GM19467 (cell line): ENCODE results near the gene STAT1.
"Not testable (repeated sequence)": the region's sequence is repeated elsewhere in the genome, so short reads cannot be mapped to it uniquely, and the experiment has no call there.

ENCODE experiments used
- ATAC-seq: cut with Tn5 transposase; IDR thresholded peaks from one replicate; pipeline ENCODE4 v1.9.1; 2021; ENCODE audit warnings: mild to moderate bottlenecking, moderate library complexity; ENCODE audit not compliant: unreplicated experiment

The STAT1 gene

DNA sequence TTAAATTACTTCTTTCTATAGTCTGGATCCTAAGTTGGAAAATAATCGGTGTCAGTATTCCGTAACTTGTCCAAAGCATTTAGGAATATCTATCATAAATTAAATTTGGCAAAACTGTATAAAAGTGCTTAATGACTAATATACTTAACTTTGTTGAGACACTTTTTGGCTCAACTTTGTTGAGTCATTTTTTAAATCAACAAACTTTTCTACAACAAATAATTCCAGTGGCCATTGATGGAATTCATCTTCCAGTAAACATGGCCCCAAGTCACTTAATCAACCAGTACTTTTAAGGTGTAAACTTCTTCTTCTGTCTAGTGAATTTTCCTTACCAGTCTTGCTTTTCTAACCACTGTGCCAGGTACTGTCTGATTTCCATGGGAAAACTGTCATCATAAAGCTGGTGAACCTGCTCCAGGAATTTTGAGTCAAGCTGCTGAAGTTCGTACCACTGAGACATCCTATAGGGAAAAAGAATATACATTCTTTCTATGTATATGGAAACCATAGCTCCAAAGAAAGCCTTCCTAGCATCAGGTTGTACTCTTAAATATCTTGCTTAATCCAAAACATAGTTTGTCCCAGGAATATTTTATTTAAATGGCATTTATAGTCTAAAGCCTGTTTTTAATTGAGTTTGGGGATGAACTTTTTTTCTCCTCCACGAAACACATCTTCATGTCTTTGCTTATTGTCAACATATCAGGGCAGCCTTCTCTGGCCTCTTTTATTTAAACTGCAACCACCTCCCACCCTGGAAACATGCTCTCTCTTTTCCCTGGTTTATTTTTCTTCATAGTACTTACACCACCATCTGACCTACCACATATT is 4.2 kb downstream of the STAT1 start:
- no peak for ATAC-seq

DNA sequence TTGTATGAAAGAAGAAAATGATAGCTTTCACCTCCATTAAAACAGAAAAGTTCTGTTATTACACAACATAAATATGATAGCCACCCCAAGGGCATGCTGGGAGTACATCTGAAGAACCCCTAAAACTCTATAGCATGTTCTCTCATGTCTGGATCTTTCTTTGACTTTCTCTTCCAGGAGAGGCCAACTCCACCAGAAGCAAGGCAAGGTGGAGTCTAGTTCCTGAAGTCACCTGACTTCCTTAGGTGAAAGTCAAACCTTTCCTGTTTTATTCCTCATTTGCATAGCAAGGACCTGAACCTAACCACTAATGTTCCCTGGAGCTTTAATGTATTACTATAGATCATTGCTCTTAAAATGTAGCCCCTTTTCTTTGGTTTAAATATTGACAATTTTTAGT is 5.7 kb downstream of the STAT1 start:
- no peak for ATAC-seq

DNA sequence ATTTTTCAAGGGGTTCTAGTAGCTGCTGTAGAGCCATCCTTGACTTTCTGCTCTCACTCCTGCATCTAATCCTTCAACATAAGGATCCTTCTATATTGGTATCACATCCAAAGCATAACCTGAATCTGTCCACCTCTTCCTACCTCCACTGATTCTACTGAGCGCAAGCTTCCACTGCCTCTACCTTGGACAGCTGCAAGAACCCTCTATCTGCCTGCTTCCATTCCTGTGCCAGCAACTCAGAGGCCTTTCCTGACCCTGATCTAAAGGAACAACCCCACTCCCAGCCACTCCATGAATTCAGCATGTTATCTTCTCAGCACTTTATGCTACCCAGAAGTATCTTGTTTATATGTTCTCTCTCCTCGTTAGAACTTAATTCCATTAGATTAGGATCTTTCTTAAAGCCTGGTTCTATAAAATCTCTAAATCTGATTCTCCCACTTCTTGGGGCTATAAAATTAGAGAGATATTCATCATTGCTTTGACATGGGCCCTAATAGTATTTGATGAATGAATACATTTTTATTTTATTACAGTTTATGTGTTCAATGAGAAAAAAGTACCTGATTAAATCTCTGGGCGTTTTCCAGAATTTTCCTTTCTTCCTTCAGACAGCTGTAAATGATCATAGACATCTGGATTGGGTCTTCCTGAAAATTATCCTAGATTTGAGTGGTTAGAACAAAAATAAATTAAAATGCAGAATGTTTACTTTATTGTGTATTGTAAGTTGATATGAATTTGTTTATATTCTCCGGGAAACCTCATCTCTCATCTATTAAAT is 6.8 kb downstream of the STAT1 start:
- ATAC-seq = no peak

DNA sequence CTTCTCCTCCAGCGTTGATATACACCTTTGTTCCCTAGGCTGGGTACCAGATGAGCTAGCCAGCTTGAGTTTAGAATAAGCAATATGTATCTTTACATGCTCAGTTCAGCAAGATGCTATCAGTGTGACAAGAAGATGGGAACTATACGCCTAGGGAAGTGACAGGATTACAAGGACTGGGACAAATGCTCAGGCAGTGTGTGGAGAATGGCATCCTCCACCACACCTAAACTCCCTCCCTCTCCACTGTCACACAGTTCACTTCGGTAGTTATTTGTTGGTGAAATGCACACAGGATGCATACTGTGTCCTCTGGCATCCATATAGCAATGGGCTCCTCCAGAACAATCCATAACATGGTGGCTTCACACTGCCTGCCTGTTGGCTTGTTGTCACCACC is 7.7 kb downstream of the STAT1 start:
- ATAC-seq = no peak

DNA sequence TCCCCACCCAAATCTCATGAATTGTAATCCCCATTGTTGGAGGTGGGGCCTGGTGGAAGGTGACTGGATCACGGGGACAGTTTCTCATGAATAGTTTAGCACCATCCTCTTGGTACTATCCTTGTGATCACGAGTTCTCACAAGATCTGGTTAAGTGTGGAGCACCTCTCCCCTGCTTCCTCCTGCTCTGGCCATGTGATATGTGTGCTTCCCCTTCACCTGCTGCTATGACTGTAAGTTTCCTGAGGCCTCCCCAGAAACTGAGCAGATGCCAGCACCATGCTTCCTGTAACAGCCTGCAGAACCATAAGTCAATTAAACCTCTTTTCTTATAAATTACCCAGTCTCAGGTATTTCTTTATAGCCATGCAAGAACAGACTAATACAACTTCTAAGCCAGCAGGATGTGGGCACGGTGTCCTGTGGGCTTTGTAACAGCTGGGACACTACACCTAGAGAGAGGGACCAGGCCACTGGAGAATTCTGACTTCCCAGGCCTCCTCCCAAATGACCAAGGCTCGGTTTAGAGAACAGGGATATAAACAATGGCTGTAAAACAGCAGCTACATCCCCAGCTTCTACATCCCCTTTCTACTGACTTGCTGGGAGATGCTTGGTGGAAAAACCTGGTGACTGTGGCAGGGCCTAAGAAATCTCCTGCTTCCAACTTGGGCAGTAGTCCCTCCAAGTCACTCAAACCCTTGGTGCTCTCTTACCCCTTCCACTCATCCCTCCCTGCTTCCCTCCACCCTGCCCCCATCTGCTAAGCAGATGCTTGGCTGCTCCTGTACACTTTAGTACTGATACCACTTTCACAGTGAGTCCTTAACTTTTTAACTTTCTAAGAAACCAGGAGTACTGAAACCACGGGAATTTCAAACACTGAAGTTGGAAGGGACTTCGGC is 10.3 kb downstream of the STAT1 start:
- ATAC-seq = no peak

DNA sequence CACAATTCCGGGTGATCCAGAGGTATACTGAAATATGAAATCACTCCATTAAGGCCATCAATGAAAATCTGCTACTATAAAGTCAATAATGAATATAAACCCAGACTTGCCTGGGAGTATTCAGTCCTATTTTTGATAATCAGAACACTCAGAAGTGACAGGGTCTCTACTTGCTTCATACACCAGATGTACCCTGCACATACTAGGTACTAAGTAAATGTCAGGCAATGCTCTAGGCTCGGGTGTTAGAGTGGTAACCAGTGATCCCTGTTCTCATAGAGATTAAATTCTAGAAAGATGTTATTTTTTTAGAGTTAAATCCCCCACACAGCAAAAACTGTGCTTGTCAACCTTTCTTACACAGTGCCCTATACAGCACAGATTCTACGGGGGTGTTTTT is 12.3 kb downstream of the STAT1 start:
- no peak for ATAC-seq

DNA sequence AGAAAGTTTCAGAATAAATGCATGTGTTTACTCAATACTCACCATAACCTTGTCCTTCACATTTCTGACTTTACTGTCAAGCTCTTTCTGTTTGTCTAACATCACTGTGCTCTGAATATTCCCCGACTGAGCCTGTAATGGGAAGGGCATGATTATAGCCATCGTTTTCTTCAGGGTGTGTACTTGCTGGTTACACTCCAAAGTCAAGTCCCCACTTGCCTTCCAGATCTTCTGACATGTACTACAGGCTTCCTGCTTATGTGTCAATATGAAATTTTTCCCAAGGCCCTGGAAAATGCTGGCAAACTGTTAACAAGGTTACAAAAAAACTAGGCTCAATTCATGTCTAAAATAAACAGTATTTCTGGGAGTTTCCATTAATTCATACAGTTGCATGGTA is 12.9 kb downstream of the STAT1 start:
- no peak for ATAC-seq

DNA sequence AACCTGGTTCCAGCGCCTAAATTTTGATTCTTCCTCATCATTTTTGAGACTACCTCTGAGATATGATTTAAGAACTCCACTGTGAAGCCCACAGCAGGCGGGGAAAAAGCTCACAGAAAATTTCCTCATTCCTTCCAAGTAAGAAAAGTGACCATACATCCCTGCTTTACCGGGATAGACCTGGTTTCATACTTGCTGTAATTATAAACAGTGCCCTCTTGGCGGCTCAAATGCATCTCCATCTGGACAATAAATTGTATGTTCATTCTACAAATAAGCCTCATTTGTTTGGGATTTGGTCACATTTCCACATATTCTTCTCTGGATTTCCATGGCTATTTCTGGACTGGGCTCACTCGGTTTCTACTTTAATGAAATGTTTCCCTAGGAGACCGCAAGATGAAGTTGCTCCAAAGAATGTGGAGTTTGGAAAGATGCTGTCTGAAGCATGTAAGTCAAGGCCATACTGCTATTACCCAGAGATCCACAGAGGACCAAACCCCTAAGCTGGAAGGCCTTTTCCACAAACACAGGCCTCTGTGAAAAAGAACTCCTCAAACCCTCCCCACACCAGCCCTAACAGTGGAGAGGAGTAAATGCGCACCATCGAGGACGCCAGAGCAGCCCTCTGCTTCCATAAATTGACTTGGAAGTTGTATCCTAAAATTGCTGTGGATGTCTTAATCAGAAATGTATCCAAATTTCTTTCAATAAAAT is 13.9 kb downstream of the STAT1 start:
- no peak for ATAC-seq

DNA sequence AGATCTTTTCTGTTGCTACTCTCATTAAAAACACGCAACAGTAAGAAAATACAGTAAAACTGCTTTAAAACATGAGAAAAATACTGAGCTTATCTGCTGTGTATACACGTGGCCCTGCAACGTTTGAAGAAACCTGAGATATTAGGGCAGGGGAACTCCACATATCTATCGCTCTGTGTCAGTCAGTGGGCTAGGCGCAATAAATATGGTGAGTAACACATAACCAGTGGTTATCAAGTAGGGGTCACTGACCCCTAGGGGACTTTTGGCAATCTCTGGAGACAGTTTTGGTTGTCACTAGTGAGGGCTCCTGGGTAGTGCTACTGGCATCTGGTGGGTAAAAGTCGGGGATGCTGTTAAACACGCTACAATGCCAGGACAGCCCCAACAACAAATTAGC is 14.9 kb downstream of the STAT1 start:
- ATAC-seq = no peak

DNA sequence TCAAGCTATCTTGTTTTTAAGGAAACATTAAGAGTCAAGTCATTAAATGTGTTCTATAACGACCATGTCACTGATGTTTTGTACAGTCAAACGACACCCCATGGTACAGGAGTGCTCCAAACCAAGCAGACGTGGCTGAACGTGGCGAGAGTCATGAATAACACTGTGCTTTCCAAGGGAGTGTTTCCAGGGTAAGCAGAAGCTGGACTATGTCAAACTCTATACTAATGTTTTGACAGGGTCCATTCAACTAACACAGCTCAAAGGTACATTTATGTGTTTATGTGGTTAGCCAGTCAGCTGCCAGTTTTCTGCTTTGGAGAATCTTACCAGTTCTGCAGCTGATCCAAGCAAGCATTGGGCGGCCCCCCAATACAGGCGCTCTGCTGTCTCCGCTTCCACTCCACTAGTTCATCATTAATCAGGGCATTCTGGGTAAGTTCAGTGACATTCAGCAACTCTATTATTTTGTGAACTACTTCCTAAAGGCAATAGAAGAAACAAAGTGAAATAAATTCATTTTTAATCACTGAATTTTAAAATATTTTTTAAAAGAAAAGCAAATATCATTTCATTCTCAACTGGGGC is 16.4 kb downstream of the STAT1 start:
- no peak for ATAC-seq

DNA sequence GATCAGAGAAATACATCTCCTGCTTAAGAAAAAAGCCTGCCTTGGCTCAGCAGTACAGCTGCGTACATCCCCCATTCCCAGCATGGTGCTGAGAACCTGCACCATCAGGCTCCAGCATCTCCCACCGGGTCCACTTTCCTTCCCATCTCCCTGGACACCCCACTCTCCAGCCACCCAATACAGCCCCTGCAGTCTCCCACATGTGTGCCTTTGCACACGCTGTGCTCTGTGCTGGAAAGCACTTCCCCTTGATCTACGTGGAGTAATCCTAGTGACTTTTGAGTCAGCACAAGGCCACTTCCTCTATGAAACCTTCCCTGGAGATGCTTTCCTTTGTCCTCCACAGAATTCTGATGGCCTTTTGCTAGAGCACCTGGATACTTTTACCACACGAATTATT is 17.0 kb downstream of the STAT1 start:
- no peak for ATAC-seq

DNA sequence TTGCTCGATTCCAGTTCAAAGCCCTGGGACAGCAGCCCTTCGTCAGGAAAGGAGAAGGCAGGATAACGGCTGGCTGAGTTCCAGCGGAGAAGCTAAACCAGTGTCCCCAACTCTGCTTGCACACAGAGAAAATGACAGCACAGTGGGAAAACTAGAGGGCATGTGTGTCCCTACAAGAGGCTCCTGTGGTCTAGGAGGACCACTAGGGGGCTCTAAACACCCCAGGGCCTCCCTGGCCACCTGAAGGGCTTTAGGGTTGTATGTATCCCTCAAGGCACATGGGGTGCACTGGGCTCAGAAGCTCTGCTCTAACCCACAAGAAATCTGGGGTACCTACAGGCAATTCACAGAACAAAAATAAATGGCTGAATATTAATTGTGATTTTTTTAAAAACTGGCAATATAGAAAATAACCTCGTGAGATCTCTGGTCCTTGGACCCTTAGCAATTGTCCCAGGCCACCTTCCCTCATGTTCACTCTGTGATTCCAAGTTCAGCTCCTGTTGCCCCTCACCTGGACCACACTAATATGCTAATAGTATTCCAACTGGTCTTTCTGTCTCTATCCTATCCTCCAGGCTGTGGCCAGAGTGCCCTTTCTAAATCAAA is 17.5 kb downstream of the STAT1 start:
- no peak for ATAC-seq

DNA sequence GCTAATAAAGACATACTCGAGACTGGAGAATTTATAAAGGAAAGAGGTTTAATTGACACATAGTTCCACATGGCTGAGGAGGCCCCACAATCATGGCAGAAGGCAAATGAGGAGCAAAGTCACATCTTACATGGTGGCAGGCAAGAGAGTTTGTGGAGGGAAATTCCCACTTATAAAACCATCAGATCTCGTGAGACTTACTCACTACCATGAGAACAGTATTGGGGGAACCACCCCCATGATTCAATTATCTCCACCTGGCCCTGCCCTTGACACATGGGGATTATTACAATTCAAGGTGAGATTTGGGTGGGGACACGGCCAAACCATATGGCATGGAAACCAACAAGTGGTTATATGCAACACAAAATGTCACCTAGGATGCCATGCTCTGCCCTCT is 18.7 kb downstream of the STAT1 start:
- ATAC-seq = not testable (repeated sequence)

DNA sequence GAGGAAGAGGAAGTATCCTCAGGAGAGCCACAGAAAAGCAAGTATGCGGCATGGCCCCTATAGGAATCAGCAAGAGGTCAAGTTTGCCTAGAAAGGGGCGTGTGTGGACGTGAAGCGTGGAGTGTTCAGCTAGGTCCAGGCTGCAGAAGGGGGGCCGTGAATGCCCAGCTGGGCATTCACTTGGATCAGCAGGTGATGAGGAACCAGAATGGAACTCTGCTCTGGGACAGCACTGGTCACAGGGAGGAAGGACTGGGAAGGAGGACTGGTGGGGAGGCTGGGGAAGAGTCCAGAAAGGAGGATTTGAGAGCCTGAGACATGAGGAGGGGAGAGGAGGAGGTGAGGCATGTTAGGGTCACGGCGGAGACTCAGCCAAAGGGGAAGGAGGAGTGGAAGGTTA is 19.8 kb downstream of the STAT1 start:
- ATAC-seq = no peak

DNA sequence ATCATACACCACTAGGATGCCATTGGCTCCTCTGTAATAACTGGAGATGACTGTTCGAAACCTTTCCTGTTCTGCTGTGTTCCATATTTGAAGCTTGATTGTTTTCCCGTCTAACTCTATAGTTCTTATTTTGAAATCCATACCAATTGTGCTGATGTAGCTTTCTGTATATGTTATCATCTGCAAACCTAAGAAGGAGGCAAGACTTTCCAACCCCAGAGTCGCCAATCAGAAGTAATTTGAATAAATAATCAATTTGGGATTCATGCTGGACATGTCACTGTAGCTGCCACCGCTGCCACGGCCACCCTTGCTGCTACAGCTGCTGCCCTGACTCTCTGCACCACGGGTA is 20.7 kb downstream of the STAT1 start:
- ATAC-seq = no peak

DNA sequence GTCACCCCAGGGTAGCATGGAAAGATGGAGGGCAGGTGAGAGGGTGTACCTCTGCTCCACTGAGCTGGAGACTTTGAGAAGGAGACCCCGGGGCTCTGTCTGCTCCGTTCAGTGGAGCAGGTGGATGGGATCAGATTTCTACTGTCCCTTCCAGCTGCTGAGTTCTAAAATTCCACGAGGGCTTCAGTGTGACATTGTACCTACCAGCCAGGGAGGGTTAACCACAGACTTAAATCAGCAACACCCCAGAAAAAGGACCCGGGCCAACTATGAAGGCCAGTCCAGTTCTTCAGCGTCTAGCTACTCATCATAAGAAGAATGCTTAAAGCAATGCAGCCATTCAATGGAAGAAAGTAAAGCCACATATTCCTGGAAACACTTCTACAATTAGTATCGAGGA is 23.8 kb downstream of the STAT1 start:
- no peak for ATAC-seq

DNA sequence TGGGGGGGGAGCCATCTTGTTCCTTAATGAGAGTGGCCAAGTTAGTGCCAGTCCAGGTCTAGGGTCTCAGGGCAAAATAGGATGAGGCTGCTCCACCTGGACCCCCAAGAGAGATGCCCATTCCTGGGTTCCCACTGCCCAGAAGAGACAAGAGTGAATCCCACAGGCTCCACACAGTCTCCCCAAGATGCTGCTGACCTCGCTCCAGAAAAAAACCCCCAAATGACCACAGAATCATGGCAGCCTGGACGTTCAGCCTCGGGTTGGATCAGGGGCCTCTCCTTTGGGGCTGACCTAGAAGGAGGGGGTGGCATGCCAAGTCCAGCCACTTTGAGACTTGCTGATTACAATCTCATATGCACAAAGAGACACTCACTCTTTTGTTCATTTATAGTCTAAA is 25.1 kb downstream of the STAT1 start:
- no peak for ATAC-seq

DNA sequence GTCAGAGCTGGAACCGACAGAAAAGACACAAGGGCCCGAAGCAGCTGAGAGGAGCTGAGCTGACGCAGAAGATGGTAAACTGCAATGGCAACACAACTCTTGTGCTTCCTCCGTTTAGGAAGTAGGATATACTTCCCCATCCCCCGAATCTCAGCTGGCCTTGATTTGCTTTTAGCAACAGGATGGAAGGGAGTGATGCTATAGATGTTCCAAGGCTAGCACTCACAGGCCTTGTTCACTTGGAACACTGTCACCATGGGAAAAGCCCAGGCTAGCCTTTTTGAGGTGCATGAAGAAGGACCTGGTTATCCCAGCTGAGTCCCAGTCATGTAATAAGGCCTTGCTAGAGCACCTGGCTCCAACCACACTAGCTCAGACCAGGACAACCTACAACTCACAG is 26.0 kb downstream of the STAT1 start:
- no peak for ATAC-seq

DNA sequence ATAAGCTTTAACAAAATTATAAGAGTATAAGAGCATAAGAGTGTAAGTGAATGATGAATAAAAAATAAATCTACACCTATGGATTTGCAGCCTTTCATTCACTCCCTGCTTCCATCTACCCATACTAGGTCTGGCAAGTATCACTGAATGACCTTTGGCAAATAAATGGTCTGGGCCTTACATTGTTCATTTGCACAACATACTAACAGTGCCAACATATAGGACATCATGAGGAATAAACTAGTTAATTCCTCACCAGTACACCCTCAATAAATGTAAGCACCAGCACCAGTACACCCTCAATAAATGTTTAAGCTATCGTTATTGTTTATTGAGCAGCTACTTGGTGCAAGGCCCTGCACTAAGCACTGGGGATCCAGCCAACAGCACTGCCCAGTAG is 26.9 kb downstream of the STAT1 start:
- no peak for ATAC-seq
